T47D (cell line): ENCODE data around the gene CFAP52.
"Not testable (repeated sequence)": the region's sequence is repeated elsewhere in the genome, so short reads cannot be mapped to it uniquely, and the experiment has no call there.

Experiments used
- DNase-seq, 2 experiments: peaks; one replicate each; pipeline versions ENCODE4 v3.0.0 to v3.0.0-alpha.2; 2011 to 2012; ENCODE audit warnings: low read depth in 1 of 2, low spot score in 1 of 2
- JUND ChIP-seq: IDR thresholded peaks from 2 replicates; pipeline ENCODE4 v1.6.1; 2012; ENCODE audit warnings: low read depth
- in situ Hi-C: cut with HindIII; loops from 2 replicates; pipeline ENCODE4 v1.10.0; 2016; ENCODE audit warnings: low sequenced_read_pairs, low pct_unique_long_range_greater_than_20kb

CFAP52 gene

GRCh38 chr17:9553181-9553580, 23.3 kb upstream of the CFAP52 start:
- DNase-seq: no peak
- no peak for TF ChIP-seq JUND
- in situ Hi-C loops: no loop called here

- in situ Hi-C loops: no loop called here
- DNase-seq: no peak
- no peak for TF ChIP-seq JUND
These were observed 22.8 kb upstream of the CFAP52 start for GRCh38 chr17:9553596-9553995.

GRCh38 chr17:9554715-9555114, 21.7 kb upstream of the CFAP52 start:
- in situ Hi-C loops: not testable (repeated sequence)
- DNase-seq: peak in 1 of 2 experiments; percentile 66

DNA sequence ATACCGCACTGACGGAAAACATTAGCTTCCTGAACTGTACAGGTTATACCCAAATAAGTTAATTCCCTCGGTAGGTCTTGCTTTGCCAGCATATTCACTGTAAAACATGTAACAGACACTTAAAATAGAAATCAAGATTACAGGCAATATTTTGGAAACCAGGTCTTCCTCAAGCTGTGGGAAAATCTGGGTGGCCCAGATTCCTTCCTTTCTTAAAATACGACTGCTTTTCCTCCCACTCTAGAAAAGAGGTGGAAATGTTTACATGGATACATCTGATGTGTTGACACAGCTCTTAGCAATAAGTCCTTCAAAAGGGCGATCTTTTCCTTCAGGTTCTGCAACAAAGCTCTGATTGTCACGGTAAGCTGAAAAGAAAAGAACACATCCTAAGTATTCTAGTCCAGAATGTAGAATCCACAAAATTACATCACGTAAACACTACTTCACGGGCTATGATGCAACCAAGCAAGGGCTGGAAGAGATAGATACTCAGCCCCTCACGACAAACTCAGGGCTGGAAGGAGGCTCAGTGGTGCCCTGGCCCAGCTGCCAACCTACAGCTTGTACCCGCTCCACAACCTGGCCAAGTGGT, 19.2 kb upstream of the CFAP52 start:
- no peak for DNase-seq
- no peak for TF ChIP-seq JUND
- in situ Hi-C loops: no loop called here

- TF ChIP-seq JUND: no peak
- no peak for DNase-seq
- in situ Hi-C loops: no loop called here
These were observed 18.6 kb upstream of the CFAP52 start for GRCh38 chr17:9557857-9558256.

- in situ Hi-C loops: no loop called here
- DNase-seq: no peak
These were observed 12.3 kb upstream of the CFAP52 start for GRCh38 chr17:9564104-9564503.

DNA sequence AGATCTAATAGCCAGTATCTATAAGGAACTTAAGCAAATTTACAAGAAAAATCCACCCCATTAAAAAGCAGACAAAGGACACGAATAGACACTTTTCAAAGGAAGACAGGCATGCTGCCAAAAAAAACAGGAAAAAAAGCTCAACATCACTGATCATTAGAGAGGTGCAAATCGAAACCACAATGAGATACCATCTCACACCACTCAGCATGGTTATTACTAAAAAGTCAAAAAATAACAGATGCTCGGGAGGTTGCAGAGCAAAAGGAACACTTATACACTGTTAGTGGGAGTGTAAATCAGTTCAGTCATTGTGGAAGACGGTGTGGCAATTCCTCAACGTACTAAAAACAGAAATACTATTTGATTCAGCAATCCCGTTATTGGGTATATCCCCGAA, 10.4 kb upstream of the CFAP52 start:
- no peak for TF ChIP-seq JUND
- no peak for DNase-seq
- in situ Hi-C loops: no loop called here

More at GRCh38 chr17:9564104-9564503, 12.3 kb upstream of the CFAP52 start:
- TF ChIP-seq JUND: no peak

DNA sequence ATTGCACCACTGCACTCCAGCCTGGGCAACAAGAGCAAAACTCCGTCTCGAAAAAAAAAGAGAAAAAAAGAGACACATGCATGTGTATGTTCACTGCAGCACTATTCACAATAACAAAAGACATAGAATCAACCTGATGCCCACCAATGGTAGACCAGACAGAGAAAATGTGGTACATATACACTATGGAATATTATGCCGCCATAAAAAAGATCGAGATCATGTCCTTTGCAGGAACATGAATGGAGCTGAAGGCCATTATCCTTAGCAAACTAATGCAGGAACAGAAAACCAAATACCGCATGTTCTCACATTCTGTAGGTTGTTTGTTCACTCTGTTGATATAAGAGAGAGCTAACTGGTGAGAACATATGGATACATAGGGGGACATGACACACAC, 9.7 kb upstream of the CFAP52 start:
- DNase-seq, in situ Hi-C loops: not testable (repeated sequence)

- DNase-seq: no peak
- in situ Hi-C loops: no loop called here
These were observed 8.4 kb upstream of the CFAP52 start for GRCh38 chr17:9568004-9568403.

DNA sequence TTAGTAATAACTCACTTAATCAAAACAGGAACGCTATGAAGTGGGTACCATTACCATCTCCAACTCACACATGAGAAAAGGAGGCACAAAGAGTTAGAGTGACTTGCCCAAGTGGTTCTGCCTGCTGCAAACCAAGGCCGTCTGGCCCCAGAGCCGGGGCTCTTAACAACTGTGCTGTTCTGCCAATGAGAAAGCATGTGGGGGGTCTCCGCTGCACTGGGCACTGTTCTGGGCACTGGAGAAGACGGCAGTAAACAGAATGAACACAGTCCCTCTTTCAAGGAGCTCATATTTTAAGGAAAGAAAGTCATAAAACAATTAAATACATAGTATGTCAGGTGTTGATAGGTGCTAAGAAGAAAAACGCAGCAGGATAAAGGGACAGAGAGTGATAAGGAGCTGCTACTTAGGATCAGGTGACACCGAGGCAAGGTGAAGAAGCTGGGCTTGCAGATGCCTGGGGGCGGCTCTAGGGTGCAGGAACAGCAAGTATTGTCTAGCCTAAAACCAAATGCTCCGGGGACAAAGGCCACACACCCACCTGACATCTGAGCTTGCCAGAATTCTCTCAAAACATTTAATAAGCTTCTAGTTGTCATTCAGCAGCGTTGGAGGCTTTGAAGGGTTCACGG, 7.4 kb upstream of the CFAP52 start:
- DNase-seq: no peak
- in situ Hi-C loops: no loop called here
- no peak for TF ChIP-seq JUND

More at GRCh38 chr17:9568004-9568403, 8.4 kb upstream of the CFAP52 start:
- TF ChIP-seq JUND: no peak

DNA sequence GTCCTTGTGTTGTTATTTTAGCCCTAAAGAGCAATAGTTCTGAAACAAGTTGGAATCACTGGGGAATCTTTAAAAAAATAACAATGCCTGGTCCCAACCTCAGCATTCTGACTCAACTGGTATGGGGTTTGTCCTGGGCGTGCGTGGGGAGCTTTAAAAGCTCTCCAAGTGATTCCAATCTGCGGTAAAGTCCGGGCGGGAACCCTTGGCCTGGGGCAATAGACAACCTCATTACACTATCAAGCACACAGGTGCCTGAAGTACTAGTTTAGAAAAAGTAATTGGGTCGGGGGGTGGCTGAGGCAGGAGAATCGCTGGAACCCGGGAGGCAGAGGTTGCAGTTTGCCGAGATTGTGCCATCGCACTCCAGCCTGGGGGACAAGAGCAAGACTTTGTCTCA, 5.2 kb upstream of the CFAP52 start:
- DNase-seq: peak in 1 of 2 experiments; percentile 27
- no peak for TF ChIP-seq JUND
- in situ Hi-C loops: no loop called here

DNA sequence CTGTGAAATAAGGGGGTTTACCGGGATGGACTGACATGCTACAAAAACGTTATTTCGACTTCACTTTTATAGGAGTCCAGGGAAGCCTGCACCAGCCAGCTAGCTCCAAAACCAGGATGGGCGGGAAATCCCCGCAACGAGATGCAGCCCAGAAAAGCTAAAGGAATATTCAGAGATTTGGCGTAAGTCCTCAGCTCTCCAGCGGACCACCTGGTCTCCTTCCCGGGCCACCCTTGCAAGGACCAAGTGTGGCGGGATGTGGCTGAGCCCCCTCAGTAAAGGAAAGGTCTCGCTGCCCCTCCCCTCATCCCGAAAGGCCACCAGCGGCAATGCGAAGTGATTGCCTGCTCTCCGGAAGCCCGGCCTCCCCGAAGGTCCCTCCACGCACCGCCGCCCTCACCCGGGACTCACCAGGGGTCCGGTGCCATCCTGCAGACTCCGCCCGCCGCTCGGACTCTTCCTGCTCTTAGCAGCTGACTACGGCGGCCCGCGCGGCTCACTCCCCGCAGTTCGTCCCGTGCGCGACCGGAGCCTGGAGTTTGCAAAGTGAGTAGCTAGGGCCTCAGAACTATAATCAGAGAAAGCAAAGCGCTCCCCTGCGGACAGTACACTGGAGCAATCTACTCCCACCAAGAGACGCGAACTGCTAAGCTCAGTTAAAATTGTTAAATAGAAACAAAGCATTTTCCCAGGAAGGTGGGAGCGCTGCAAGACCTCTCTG, 901 bp upstream of the CFAP52 start, which contains the start of gene STX8:
Gene STX8, minus strand, starts transcription at position 440 of the 721 bp plus-strand sequence. Its CDS starts 12 bp downstream, at position 428.
- in situ Hi-C loops: no loop called here
- TF ChIP-seq JUND: no peak
- peak; percentile 38 to 85 for DNase-seq

DNA sequence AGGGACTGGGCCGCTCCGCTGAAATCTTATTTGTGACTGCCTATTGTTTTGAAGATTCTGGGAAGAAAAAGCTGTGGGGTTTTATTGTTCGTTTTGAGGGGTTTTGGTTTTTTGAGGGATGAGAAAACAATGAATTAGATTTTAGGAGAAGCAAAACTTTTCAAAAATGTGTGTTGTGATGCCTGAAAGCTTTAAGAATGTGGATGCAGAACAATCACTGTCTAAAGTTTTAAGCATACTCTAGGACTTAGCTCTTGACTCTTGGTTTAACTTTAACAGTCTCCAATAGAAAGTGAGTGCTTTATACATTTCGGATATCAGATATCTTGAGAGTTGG, 899 bp downstream of the CFAP52 start:
- no peak for TF ChIP-seq JUND
- DNase-seq: no peak
- in situ Hi-C loops: no loop called here
